ENCODE measurements around the gene QPCT.

GRCh38 chr2:37326866-37327634 is 17.4 kb upstream of the QPCT start:
- TF ChIP-seq CTCF (conservative IDR thresholded peaks at IDR 0.05; ENCODE audit: low read length) (no peak), EZH2phosphoT487 (IDR thresholded peaks at IDR 0.05; ENCODE audit: borderline replicate concordance, low read depth, low read length) (no peak)
